ENCODE data around the gene PSMB7.

DNA sequence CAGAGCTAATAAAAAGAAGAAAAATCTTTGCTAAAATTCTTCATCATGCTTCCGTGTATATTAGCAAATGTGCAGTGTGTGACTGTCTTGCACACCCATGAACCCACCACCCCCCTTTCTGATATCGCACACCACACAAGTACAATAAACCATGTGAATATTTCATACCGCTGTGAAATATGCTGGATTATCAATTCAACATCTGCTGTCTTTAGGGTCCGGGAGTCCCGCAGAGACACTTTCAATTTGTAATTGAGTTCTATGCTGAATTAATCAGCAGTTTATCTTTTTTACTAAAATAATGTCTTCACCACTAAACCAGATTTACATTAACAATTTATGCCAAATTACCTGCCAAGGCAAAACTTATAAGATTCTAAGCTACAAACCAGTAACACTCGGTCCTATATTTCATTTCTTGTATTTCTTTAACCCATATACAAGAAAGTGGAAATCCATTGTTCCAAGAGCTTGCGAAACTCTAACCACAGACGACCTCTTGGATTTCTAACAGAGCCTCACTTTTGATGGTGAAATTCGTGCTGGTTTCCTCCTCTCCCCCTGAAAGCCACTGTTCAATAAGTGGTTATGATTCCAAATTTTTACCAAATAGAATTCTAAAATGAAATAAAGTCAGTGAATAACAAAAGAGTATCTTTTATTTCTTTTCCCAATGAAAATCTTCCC, 44.2 kb downstream of the PSMB7 start:
- TF ChIP-seq, protein P1, sequence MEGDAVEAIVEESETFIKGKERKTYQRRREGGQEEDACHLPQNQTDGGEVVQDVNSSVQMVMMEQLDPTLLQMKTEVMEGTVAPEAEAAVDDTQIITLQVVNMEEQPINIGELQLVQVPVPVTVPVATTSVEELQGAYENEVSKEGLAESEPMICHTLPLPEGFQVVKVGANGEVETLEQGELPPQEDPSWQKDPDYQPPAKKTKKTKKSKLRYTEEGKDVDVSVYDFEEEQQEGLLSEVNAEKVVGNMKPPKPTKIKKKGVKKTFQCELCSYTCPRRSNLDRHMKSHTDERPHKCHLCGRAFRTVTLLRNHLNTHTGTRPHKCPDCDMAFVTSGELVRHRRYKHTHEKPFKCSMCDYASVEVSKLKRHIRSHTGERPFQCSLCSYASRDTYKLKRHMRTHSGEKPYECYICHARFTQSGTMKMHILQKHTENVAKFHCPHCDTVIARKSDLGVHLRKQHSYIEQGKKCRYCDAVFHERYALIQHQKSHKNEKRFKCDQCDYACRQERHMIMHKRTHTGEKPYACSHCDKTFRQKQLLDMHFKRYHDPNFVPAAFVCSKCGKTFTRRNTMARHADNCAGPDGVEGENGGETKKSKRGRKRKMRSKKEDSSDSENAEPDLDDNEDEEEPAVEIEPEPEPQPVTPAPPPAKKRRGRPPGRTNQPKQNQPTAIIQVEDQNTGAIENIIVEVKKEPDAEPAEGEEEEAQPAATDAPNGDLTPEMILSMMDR (conservative IDR thresholded peaks at IDR 0.05 in 1 of 2, IDR thresholded peaks at IDR 0.05 in 1 of 2; ENCODE audit: extremely low read depth in 1 of 2, insufficient read depth in 1 of 2, low read depth in 1 of 2, low read length in 2 of 2) = no peak
- TF ChIP-seq EZH2 (IDR thresholded peaks at IDR 0.05; ENCODE audit: borderline replicate concordance, low read length) = no peak

All from mammary epithelial cell (primary cell).